H1 (cell line): ENCODE results near the gene SIM2. TPM values are rescaled to one million over a fixed set of nuclear protein-coding genes. Genes with fewer than 3 reads are reported as not detected.

Source experiments
- CTCF ChIA-PET: fragments of 300-600 bp; sonication (Branson Sonifier 250); formaldehyde crosslinking; loops from one replicate; lab custom pipeline; 2021; ENCODE audit not compliant: partially characterized antibody; lab: Charles Lee
- POLR2A ChIA-PET: fragments of 300-600 bp; sonication (Branson Sonifier 250); formaldehyde crosslinking; loops from one replicate; lab custom pipeline; 2021; ENCODE audit warnings: inconsistent platforms; ENCODE audit not compliant: partially characterized antibody; lab: Charles Lee
- DNase-seq, 2 experiments: peaks; one replicate each; pipeline versions ENCODE4 v3.0.0 to v3.0.0-alpha.2; 2010 to 2022; ENCODE audit warnings: low spot score in 2 of 2, low read depth in 1 of 2, mixed read lengths in 1 of 2
- FAIRE-seq: peaks from 2 replicates; lab custom pipeline; 2011; peaks lifted over from hg19 to GRCh38; lab: Jason Lieb, UNC
- H2AFZ ChIP-seq: 2 replicates; pipeline ENCODE4 v1.8.1; 2012; ENCODE audit warnings: low read length, inconsistent platforms
- H2AK5ac ChIP-seq: 2 replicates; pipeline ENCODE4 v1.6.1; 2013; ENCODE audit warnings: low read depth, low read length
- H2BK120ac ChIP-seq: replicated peaks from 2 replicates; pipeline ENCODE3; 2013; ENCODE audit warnings: low read depth, low read length, inconsistent platforms
- H2BK12ac ChIP-seq: 2 replicates; pipeline ENCODE4 v1.6.1; 2013; ENCODE audit warnings: low read depth, low read length
- H2BK15ac ChIP-seq: 2 replicates; pipeline ENCODE4 v1.6.1; 2013; ENCODE audit warnings: low read length
- H2BK20ac ChIP-seq: 2 replicates; pipeline ENCODE4 v1.6.1; 2013; ENCODE audit warnings: low read length
- H2BK5ac ChIP-seq: 2 replicates; pipeline ENCODE4 v1.6.1; 2013; ENCODE audit warnings: low read depth, low read length
- H3K14ac ChIP-seq: 2 replicates; pipeline ENCODE4 v1.6.1; 2013; ENCODE audit warnings: inconsistent platforms; ENCODE audit not compliant: insufficient read length
- H3K18ac ChIP-seq: 2 replicates; pipeline ENCODE4 v1.6.1; 2013; ENCODE audit warnings: low read length; ENCODE audit errors: extremely low read depth
- H3K23ac ChIP-seq: 2 replicates; pipeline ENCODE4 v1.6.1; 2013; ENCODE audit warnings: inconsistent platforms; ENCODE audit not compliant: insufficient read length
- H3K23me2 ChIP-seq: 2 replicates; pipeline ENCODE4 v1.6.1; 2013; ENCODE audit warnings: low read depth, low read length
- H3K27ac ChIP-seq: 2 replicates; pipeline ENCODE4 v1.6.1; 2011; ENCODE audit warnings: low read depth, low read length, inconsistent platforms
- H3K27me3 ChIP-seq, 4 experiments: replicated peaks in 1 of 4; 1 replicate in 1 of 4; 2 replicates in 3 of 4; pipeline versions ENCODE4 v1.6.1 to v1.8.1; 2011 to 2013; ENCODE audit warnings: low read length in 3 of 4, mild to moderate bottlenecking in 3 of 4, inconsistent platforms in 2 of 4, mixed read lengths in 2 of 4, moderate library complexity in 1 of 4; ENCODE audit not compliant: control insufficient read depth in 3 of 4, insufficient read depth in 3 of 4; ENCODE audit errors: extremely low read depth in 1 of 4
- H3K36me3 ChIP-seq, 4 experiments: 2 replicates each; pipeline versions ENCODE4 v1.6.1 to v1.8.1; 2011 to 2013; ENCODE audit warnings: mild to moderate bottlenecking in 4 of 4, low read length in 3 of 4, moderate library complexity in 2 of 4, control low read depth in 1 of 4, inconsistent platforms in 1 of 4; ENCODE audit not compliant: insufficient read depth in 4 of 4, control insufficient read depth in 2 of 4
- H3K4ac ChIP-seq: replicated peaks from 2 replicates; pipeline ENCODE3; 2013; ENCODE audit warnings: low read length, low read depth, mixed read lengths, inconsistent platforms; ENCODE audit not compliant: insufficient read length
- H3K4me1 ChIP-seq, 4 experiments: replicated peaks in 1 of 4; 1 replicate in 1 of 4; 2 replicates in 3 of 4; pipeline versions ENCODE4 v1.6.1 to v1.8.1; 2011 to 2013; ENCODE audit warnings: low read length in 3 of 4, inconsistent platforms in 2 of 4, mixed read lengths in 1 of 4; ENCODE audit not compliant: insufficient read depth in 4 of 4, control insufficient read depth in 3 of 4
- H3K4me2 ChIP-seq, 2 experiments: 2 replicates each; pipeline versions ENCODE4 v1.6.1 to v1.8.1; 2011 to 2013; ENCODE audit warnings: low read depth in 2 of 2, low read length in 2 of 2, control low read depth in 1 of 2, inconsistent platforms in 1 of 2, mild to moderate bottlenecking in 1 of 2; ENCODE audit not compliant: insufficient read depth in 1 of 2
- H3K4me3 ChIP-seq, 4 experiments: fragments of 200-600, 300-600 bp in 1 of 4; sonication (generic), shearing (Covaris generic), sonication (Bioruptor Twin) in 1 of 4; 2 replicates each; pipeline versions ENCODE4 v1.5.1 to v1.8.1; 2011 to 2016; ENCODE audit warnings: low read length in 4 of 4, low read depth in 3 of 4, control low read depth in 2 of 4, inconsistent platforms in 2 of 4, mild to moderate bottlenecking in 2 of 4, mixed read lengths in 1 of 4, moderate library complexity in 1 of 4; ENCODE audit not compliant: insufficient read depth in 2 of 4; ENCODE audit errors: extremely low read depth in 1 of 4
- H3K56ac ChIP-seq: replicated peaks from 2 replicates; pipeline ENCODE3; 2013; ENCODE audit warnings: low read depth, mild to moderate bottlenecking, mixed read lengths, low read length, inconsistent platforms; ENCODE audit not compliant: insufficient read length
- H3K79me1 ChIP-seq: 2 replicates; pipeline ENCODE4 v1.6.1; 2013; ENCODE audit warnings: low read depth, low read length, control low read depth
- H3K79me2 ChIP-seq, 2 experiments: 2 replicates each; pipeline versions ENCODE4 v1.6.1 to v1.8.1; 2012 to 2013; ENCODE audit warnings: low read length in 2 of 2, mild to moderate bottlenecking in 2 of 2, inconsistent platforms in 1 of 2; ENCODE audit not compliant: insufficient read depth in 2 of 2, control insufficient read depth in 1 of 2
- H3K9ac ChIP-seq, 4 experiments: replicated peaks in 1 of 4; 1 replicate in 1 of 4; 2 replicates in 3 of 4; pipeline versions ENCODE4 v1.6.1 to v1.8.1; 2011 to 2013; ENCODE audit warnings: low read depth in 3 of 4, low read length in 3 of 4, control low read depth in 2 of 4, mild to moderate bottlenecking in 2 of 4, moderate library complexity in 2 of 4, inconsistent platforms in 1 of 4; ENCODE audit errors: extremely low read depth in 1 of 4
- H3K9me3 ChIP-seq, 2 experiments: 2 replicates each; pipeline versions ENCODE4 v1.6.1 to v1.8.1; 2012 to 2013; ENCODE audit warnings: mild to moderate bottlenecking in 2 of 2, moderate library complexity in 2 of 2, control low read depth in 1 of 2, inconsistent platforms in 1 of 2, low read depth in 1 of 2, low read length in 1 of 2, mixed read lengths in 1 of 2; ENCODE audit not compliant: insufficient read depth in 2 of 2
- H4K20me1 ChIP-seq, 2 experiments: replicated peaks in 1 of 2; 2 replicates each; pipeline versions ENCODE3 to v1.8.1; 2011 to 2013; ENCODE audit warnings: inconsistent platforms in 2 of 2, low read length in 2 of 2, mild to moderate bottlenecking in 1 of 2; ENCODE audit not compliant: insufficient read depth in 2 of 2, control insufficient read depth in 1 of 2
- H4K5ac ChIP-seq: 2 replicates; pipeline ENCODE4 v1.6.1; 2013; ENCODE audit warnings: low read length, low read depth, mixed read lengths, inconsistent platforms; ENCODE audit not compliant: insufficient read length
- H4K8ac ChIP-seq: 2 replicates; pipeline ENCODE4 v1.8.0; 2013; ENCODE audit warnings: mild to moderate bottlenecking, moderate library complexity, low read length, inconsistent platforms; ENCODE audit not compliant: insufficient read depth; ENCODE audit errors: extremely low read depth
- H4K91ac ChIP-seq: replicated peaks from 2 replicates; pipeline ENCODE3; 2013; ENCODE audit warnings: low read length, mixed read lengths, inconsistent platforms; ENCODE audit not compliant: insufficient read length
- CEBPB ChIP-seq: IDR thresholded peaks from 2 replicates; pipeline ENCODE4 v1.6.1; 2012; ENCODE audit warnings: low read depth, low read length
- E2F6 ChIP-seq: IDR thresholded peaks from 2 replicates; pipeline ENCODE4 v1.6.1; 2012; ENCODE audit warnings: inconsistent platforms
- FOSL1 ChIP-seq: IDR thresholded peaks from 2 replicates; pipeline ENCODE4 v1.6.1; 2011; ENCODE audit warnings: mild to moderate bottlenecking, low read depth, low read length, moderate library complexity; ENCODE audit not compliant: insufficient read depth
- JUND ChIP-seq: IDR thresholded peaks from 2 replicates; pipeline ENCODE4 v1.6.1; 2011; ENCODE audit warnings: mild to moderate bottlenecking, improper control_type of control experiment, low read length
- MAX ChIP-seq: IDR thresholded peaks from 2 replicates; pipeline ENCODE4 v1.6.1; 2012; ENCODE audit warnings: inconsistent platforms
- POLR2AphosphoS5 ChIP-seq: IDR thresholded peaks from 2 replicates; pipeline ENCODE4 v1.6.1; 2011; ENCODE audit warnings: low read depth, low read length
- SAP30 ChIP-seq: fragments of 300-600 bp; sonication (generic); IDR thresholded peaks from 2 replicates; pipeline ENCODE4 v1.7.1; 2012; ENCODE audit warnings: low read length, moderate library complexity, mild to moderate bottlenecking, inconsistent platforms; ENCODE audit not compliant: insufficient read depth, insufficient replicate concordance
- SRF ChIP-seq: IDR thresholded peaks from 2 replicates; pipeline ENCODE4 v1.6.1; 2011; ENCODE audit warnings: mild to moderate bottlenecking, low read depth, low read length, moderate library complexity
- TBP ChIP-seq: IDR thresholded peaks from 2 replicates; pipeline ENCODE4 v1.6.1; 2011; ENCODE audit warnings: low read depth, low read length, improper control_type of control experiment
- WGBS, 2 experiments: shearing (Covaris generic) in 1 of 2; methylation state at CpG; one replicate each; pipeline versions ENCODE4 v1.1.6 to v1.1.7; 2013 to 2015; ENCODE audit warnings: low lambda C conversion rate in 2 of 2, mixed read lengths in 2 of 2, inconsistent platforms in 1 of 2, low coverage in 1 of 2, missing lambda C conversion rate in 1 of 2; ENCODE audit not compliant: insufficient replicate concordance in 2 of 2, insufficient coverage in 1 of 2, insufficient read length in 1 of 2; ENCODE audit errors: extremely low coverage in 1 of 2, missing lambda C conversion rate in 1 of 2; 5-methylcytosine and 5-hydroxymethylcytosine counted together
- polyA plus RNA-seq, 7 experiments: library from polyadenylated mRNA; depleted of rRNA in 3 of 7; stranded (reverse) in 5 of 7; unstranded in 2 of 7; fragments of >200 nt in 5 of 7; fragments of 200-250 nt in 2 of 7; gene quantifications; 1 replicate in 5 of 7; 2 replicates in 1 of 7; 4 replicates in 1 of 7; pipeline versions ENCODE4 v1.2.1 to v1.2.3, GENCODE V29; 2011 to 2013; ENCODE audit warnings: missing spikeins in 2 of 7, mixed read lengths in 2 of 7
- total RNA-seq: library from RNA; stranded (reverse); fragmentation: NEBNext Ultra II Directional; extraction: Animal tissue kit (Norgen Biotek cat#: 25700); gene quantifications from 2 replicates; pipeline ENCODE4 v1.2.1, GENCODE V29; 2021

SIM2 gene
- total and polyA plus RNA-seq, 2 of the 8 experiments (the other 6 are each of a cell fraction or from before 2014, with no cell fraction given): 0.05 to 0.26 TPM

- no peak overlapping the region for H4K8ac ChIP-seq
- H3K4me1 ChIP-seq: peaks cover 2 to 10% (median 7%) of the 10 kb centered on the region in 4 experiments
- no peak overlapping the region for H3K4me3 ChIP-seq
- no peak overlapping the region for H3K56ac ChIP-seq
- no peak for FAIRE-seq
- no peak for DNase-seq
- no peaks in the 10 kb centered on the region for H4K20me1 ChIP-seq
- H3K79me1 ChIP-seq: no peaks in the 10 kb centered on the region
- no peak overlapping the region for H2BK12ac ChIP-seq
- no peak overlapping the region for H3K4me2 ChIP-seq
- peaks cover 3% of the 10 kb centered on the region; the same call in 1 of the 2 replicates for H3K23me2 ChIP-seq
- ChIA-PET POLR2A (no interaction called here), CTCF (interaction anchor here (3.7 kb wide), 1 partner anchor 12 kb away, joined by 15 read pairs; no protein-coding TSS in a partner anchor)
- no peak overlapping the region for H4K5ac ChIP-seq
- peaks cover 11 to 44% (median 22%) of the 10 kb centered on the region in 4 experiments for H3K27me3 ChIP-seq
- no peak overlapping the region for H2BK5ac ChIP-seq
- H3K9me3 ChIP-seq: no peaks in the 10 kb centered on the region
- H3K9ac ChIP-seq: no peak overlapping the region
- TF ChIP-seq CEBPB (no peak), SAP30 (no peak), POLR2AphosphoS5 (no peak), TBP (no peak), JUND (no peak), MAX (no peak), SRF (no peak), FOSL1 (no peak), E2F6 (no peak)
- no peak overlapping the region for H3K4ac ChIP-seq
- H3K36me3 ChIP-seq: peaks cover 0 to 5% (median 0%) of the 10 kb centered on the region in 4 experiments; a peak in 1 of 8 replicates
- no peak overlapping the region for H3K14ac ChIP-seq
- H4K91ac ChIP-seq: no peak overlapping the region
- no peak overlapping the region for H2BK20ac ChIP-seq
- H3K79me2 ChIP-seq: no peaks in the 10 kb centered on the region
- no peak overlapping the region for H2BK120ac ChIP-seq
- no peak overlapping the region for H3K18ac ChIP-seq
- no peak overlapping the region for H3K27ac ChIP-seq
- H2AFZ ChIP-seq: no peak overlapping the region
- H3K23ac ChIP-seq: no peak overlapping the region
- no peak overlapping the region for H2BK15ac ChIP-seq
- 70% methylated on average over 3 of the region's 3 CpGs; no CpG with 5 or more reads in 1 of the 2 experiments for WGBS, 2 experiments
- H2AK5ac ChIP-seq: no peak overlapping the region
Measured at GRCh38 chr21:36713746-36714145, 14.8 kb downstream of the SIM2 start.
